HT-29 (cell line): Measurements from ENCODE around the gene TNFAIP8L3. TPM values are rescaled to one million over a fixed set of nuclear protein-coding genes. Genes with fewer than 3 reads are reported as not detected.
A peak's percentile ranks its signal among the peaks of the same experiment; 100 is the strongest.
"Not testable (repeated sequence)": the region's sequence is repeated elsewhere in the genome, so short reads cannot be mapped to it uniquely, and the experiment has no call there.

ENCODE experiments used
- DNase-seq: peaks from one replicate; pipeline ENCODE4 v3.0.0-alpha.2; 2015; ENCODE audit warnings: low spot score
- total RNA-seq: library from RNA; depleted of rRNA; stranded (reverse); fragments of >200 nt; shearing (Covaris generic); gene quantifications from 2 replicates; pipeline ENCODE4 v1.2.3, GENCODE V29; 2014; rRNA removed

TNFAIP8L3 gene
- 1.1 and 3.6 TPM in 2 replicates for total RNA-seq

DNA sequence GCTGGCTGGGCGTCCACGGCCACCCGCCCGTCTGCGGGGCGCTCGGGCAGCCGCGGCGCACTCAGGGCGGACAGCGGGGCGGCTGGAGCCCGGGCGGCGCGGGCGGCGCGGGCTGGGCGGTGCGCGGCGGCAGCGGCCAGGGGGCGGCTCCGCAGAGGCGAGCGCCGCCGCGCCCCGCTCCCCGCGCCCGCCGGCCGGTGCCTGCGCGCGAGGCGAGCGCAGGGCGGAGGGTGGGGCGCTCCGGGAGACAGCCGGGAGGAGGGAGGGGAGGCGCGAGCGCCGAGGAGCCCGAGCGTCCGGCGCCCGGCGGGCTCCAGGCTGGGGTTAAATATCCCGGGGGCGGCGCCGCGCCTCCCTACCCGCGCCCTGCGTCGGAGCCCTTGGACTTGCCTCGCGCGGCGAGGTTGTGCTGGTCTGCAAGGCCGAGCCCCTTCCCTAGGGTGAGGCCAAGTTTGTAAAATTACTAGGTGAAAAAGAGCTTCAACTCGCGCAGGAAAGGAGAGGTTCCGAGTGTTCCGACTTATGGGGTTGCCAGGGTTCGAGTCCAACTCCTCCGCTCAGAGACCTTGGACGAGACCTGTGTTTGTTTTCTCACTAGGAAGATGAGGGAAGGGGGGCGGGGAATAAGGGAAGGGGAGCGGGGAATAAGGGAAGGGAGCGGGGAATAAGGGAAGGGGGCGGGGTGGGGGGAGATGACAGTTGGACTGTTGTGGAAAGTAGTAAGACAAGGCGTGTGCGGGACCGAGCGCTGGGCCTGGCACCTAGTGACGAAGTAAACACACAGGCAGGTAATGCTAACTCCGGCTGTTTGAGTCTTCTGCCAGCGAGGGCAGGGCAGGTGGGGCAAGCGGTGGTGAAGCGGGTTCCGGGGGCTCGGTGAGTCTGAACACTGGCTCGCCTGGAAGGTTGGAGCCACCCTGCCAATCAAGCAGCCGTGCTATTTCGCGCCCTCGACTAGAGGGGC lies at the start of gene TNFAIP8L3:
TNFAIP8L3 (minus strand) TSS at position 301 of the 964 bp plus-strand sequence. CDS start 311 bp downstream, outside the sequence.
- DNase-seq = peak; percentile 47

DNA sequence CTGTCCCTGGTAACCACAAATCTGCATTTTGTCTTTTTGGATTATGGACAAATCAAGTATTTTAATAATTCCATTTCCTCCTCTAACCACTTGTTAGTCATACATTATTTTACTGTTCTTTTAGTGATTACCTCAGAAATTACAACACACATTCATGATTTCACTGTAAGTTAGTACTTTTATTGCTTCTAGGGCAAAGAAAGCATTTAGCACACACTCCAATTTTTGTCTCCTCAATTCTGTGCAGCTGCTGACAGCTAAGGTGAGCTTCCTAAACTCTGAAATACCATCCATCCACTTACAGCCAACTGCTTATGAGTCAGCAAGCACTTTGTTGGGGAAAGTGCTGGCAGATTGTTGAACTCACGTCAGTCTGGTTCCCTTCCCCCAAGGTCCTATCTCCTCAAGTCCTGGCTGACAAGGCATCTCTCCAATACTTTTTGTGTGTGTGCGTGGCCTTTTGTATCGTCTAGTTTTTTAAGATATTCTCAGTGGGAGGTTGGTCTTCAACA lies 49.4 kb upstream of the TNFAIP8L3 start:
- no peak for DNase-seq

DNA sequence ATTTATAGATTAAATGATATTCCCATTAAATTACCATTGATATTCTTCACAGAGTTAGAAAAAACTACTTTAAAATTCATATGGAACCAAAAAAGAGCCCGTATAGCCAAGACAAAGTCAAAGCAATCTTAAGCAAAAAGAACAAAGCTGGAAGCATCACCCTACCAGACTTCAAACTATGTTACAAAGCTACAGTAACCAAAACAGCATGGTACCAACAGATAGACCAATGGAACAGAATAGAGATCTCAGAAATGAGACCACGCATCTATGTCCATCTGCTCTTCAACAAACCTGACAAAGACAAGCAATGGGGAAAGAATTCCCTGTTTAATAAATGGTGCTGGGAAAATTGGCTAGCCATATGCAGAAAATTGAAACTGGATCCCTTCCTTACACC lies 45.6 kb upstream of the TNFAIP8L3 start:
- DNase-seq = not testable (repeated sequence)

DNA sequence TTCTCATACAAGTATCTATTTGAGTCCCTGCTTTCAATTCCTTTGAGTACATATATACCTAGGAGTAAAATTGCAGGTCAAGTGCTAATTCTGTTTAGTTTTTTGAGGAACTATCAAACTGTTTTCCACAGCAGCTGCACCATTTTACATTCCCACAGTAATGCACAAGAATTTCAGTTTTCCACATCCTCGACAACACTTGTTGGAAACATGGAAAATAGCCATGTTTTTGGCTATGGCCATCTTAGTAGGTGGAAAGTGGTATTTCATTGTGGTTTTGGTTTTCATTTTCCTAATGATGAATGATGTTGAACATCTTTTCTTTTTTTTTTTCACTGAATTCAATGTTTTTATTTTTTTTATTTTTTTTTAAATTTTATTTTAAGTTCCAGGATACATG lies 44.4 kb upstream of the TNFAIP8L3 start:
- no peak for DNase-seq

DNA sequence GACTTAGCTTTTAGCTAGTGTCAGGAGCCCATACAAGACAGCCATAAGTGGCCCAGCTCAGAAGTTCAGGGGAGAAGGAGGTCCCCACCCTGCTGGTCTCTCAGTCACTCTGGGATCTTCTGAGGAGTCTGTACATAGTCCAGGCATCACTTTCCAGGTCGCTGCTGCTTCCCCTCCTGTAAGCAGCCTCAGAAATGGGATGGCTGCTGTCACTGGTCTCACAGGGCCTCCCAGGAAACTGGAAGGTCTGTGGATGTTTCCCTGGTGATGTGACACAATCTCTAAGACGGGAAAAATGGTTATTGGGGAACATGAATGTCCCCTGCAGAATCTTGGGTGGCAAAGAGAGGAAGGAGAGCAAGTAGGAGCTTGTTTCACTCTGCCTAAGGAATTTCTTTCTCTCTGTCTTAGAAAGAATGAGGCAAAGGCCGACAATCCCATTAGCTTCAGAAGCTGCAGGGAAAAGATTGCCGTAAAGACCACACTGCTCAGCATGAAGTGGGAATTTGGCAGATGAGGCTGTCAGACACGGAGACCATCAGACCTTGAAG lies 43.2 kb upstream of the TNFAIP8L3 start:
- DNase-seq = no peak

DNA sequence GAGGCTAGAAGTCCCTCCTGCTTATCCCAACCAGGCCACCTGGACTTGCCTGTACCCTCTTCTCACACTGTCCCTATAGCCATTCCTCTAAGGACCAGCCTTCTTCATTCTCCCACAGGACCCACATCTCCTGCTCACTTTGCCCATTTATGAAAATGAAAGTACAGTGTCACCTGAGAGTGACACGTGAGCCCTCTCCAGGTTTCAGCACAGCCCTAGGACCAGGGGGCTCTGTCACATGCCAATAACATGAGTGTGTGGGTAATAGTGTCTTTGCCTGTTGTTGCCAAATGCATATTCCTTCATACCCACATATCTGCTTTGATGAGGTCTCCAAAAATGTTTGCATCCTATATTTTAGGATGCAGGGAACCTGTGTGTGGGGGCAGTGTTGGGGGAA lies 42.3 kb upstream of the TNFAIP8L3 start:
- DNase-seq = no peak

DNA sequence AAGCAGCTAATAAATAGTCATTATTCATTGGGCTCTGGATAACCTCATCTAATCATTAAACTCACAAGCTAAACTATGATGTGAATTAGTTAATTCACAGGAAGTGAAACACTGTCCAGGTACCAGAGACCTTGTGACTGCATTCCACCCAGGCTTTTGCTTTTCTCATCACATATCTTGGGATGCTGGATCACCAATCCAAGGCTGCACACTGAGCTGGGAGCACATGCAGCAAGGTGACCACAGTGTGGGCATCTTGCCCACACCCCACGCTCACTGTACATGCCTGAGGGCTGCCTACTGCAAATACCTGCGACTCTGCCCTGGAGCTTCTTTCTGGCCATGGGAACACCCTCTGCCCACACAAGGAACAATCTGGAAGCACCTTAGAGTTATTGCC lies 40.6 kb upstream of the TNFAIP8L3 start:
- no peak for DNase-seq

DNA sequence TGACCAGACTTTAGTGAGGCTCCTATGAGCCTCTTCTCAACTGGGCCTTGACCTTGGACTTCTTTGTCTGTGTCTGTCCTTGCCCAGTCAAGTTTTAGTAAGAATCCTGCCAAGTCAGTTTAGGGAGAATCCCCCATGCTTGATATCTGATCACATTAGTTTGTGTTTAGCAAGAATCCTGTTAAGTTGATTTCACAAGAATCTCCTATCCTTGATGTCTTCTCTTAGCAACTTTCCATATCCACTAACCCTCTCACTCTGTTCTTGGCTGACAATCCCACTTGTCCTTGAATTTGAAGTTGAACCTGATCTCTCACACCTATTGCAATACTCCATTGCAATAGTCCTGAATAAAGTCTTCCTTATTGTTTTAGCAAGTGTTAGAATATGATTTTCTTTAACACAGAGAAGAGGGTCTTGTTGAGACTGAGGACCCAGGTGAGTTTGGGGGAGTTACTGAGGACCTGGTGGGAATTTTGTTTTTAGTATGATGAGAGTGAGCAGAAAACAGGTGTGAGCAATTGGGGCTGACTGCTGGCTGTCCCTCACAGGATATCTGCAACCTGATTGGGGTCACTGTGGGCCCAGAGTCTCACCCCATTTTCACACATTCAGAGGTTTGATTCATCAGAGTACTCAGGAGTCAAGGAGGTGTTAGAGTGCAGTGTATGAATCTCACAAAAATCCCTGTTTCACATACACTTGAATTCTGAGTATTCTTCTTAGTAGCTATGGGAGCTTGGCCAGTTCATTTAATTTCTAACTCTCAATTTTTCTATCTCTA lies 39.9 kb upstream of the TNFAIP8L3 start:
- DNase-seq = no peak

DNA sequence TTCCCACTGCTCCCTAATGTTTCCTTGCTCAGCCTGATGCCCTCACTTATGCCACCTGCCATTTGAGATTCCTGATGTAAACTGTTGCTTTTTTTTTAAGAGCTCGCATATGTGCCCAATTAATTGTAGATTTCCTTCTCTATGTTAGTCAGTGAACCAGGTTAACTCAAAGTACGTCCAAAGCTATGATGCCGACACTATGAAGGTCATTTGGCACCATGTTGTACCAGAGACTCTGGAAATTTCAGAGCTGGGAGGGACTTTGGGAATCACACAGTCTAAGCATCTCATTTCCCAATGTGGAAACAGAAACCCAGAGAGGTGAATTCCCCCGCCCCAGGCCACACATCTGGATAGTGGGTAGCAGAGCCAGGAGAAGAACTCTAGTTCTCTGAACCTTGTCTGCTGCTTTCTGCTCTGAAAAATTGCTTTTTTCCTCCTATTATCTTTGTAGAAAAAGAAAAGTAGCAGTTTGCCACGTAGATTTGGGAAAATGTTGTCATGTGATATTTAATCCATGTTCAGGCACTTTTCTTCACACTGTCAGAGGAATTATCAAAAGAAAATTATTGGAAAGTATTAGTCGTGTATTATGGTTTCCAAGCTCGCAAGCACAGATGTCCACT lies 38.5 kb upstream of the TNFAIP8L3 start:
- no peak for DNase-seq

DNA sequence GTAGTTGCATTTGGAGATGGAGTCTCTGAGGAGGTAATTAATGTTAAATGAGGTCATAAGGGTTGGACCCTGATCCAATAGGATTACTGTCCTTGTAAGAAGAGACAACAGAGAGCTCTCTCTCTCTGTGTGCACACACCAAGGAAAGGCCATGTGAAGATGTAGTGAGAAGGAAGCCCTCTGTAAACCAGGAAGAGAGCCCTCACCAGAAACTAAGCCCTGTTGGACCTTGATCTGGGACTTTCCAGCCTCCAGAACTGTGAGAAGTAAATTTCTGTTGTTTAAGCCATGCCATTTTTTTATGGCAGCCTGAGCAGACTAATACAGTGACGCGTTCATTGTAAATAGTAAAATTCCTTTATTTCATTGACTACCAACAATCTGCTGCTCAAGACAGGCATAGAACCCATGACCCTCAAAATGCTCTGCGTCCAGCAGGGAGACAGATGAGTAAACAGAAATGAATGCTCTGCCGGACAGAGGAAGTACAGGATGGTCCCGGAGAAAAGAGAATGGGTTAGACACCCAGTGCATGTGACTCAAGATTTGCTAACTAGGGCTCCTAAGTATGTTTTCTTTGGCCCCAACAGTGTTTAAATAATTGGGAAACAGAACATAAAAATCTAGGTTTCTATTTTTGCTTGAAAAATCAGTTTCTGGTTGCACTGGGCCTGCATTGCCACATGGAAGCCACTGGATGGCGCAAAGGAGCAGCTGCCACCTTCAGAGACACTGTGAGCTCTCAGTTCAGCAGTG lies 37.9 kb upstream of the TNFAIP8L3 start:
- DNase-seq = peak; percentile 65

DNA sequence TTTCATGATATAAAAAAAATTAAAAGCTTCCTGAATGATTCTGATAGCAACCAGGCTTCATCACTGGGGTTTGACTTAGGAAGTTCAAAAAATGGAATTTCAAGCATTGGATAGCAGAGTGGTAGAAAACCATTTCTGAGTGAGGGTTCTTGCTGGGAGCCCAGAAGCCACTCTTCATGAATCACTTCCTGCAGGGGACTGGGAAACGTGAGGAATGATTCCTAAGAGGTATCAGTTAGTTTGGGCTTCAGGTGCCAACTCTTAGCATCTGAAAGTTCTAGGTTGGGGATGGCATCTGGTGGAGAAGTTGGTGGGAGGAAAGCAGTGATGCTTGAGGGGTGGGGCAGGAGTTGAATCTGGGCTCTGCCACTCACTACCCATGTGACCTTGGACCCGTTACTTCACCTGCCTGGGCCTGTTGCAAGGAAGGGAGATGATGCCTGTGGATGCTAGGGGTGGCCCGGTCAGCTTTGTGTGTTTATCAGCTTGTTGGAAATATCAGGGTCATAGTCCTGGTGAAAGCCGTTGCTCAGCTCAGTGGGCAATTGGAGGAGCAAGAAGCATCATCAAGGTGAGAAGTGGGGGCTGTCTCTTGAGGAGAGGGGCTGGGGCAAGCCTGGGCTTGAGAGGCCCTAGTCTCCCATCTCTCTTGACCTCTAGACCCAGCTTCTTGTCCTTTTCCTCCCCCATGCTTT lies 37.0 kb upstream of the TNFAIP8L3 start:
- DNase-seq = no peak

DNA sequence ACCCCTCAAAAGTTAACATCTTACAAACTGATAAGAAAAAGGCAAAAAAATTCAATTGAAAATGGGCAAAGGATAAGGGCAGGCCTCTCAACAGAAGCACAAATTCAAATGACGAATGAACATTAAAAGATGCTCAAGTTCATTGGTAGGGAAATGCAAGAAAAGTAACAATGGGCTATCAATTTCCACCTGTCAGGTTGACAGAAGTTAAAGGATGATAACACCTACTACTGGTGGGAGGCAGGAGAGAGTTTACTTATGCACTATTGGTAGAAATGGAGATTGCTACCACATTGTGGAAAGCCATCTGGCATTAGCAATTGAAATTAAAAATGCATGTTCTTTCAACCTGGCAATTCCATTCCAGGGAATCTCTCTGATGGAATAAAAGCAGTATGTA lies 35.6 kb upstream of the TNFAIP8L3 start:
- DNase-seq = no peak

DNA sequence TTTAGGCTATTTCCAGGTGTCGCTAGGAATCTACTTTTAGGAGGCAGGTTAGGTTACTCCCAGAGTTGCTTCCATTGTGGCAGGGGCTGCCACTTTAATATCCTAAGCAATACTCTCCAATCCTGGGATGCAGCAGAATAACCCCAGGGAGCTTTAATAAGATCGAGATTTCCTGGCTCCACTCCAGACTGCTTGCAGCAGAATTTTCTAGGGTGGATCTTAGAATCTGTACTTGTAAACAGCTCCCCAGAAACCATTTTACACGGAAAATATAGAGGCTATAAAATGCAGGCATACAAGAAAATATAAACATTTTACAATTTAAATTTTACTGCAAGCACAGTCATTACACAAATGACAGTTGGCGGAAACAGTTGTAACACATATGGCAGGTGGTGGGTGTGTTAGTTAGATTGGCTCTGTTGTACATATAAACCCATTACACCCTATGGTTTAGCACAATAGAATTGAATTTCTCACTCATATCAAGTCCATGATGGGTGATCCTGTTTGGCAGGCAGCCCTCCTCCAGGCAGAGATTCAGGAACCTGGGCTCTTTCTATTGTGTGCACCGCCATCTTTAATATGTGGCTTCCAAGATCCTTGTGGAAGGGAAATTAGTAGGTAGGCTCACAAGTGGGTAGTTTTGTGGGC lies 35.0 kb upstream of the TNFAIP8L3 start:
- no peak for DNase-seq

DNA sequence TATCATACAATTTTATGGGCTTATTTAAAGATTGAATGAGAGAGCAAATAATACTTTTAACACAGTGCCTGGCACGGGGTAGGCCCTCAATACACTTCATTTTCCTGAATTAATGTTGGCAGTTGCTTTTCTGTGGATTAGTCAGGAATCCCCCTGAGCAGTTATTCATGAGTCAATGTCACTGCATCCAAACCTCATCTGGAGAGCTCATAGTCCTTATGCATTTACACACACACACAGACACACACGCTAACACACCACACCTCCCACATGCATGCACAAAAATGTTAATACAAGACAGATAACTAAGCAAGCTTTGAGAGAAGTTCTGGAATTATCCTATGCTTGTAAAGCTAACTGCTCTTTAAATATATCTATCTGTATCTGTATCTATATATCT lies 34.0 kb upstream of the TNFAIP8L3 start:
- no peak for DNase-seq

DNA sequence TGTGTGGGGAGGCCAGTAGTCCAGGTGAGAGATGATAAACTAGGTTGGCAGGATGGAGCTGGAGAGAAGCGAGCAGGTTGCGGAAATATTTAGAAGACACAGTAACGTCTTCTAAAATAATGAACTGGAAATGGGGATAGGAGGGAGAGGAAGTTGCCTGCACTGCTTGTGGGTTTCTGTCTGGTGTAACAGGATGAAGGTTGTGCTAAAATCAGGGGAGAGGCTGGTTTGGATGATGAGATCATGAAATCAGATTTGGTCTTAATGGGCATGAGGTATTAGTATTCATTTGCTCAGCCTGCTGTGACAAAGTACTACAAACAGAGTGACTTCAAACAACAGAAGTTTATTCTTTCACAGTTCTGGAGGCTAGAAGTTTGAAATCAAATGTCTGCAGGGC lies 32.1 kb upstream of the TNFAIP8L3 start:
- no peak for DNase-seq

DNA sequence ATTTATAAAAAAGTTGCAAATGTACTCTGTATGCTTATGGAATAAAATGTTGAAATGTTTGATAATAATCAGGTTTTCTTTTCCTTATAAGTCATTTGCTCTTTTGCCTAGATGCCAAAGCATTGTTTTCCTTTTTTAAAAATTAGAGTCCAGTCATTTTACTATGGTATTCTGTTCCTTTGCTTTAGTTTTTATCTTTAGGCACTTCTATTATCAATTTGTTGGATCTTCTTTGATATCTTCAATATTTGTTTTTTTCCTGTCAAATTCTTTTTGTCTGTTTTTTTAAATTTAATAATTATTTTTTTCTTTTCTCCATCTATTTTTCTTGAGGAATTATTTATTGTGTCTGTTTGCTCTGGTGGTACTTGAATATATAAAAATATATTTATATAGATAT lies 28.3 kb upstream of the TNFAIP8L3 start:
- DNase-seq = not testable (repeated sequence)

DNA sequence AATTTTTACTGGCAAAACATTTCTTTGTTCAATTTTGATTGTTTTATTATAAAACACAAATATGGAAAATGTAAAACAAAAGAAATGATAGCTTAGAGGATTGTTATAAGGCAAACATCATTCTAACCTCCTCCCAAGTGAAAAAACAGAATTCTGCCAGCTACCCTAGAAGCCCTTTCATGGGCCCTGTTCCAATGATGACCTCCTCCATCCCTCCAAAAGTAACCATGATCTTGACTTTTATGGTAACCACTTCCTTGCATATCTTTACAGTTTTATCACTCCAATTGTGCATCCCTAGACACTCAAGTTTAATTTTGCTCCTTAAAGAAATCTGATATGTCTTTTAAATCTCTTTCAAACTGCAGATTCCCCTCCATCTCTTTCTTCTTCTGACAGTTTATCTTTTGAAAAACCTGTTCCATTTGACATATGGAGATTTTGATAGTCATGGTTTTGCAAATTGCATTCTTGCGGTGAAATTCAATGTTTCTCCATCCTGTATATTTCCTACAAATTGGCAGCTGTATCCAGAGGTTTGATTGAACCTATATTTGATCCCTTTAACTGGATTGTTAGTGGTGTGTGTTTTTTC lies 27.0 kb upstream of the TNFAIP8L3 start:
- no peak for DNase-seq

DNA sequence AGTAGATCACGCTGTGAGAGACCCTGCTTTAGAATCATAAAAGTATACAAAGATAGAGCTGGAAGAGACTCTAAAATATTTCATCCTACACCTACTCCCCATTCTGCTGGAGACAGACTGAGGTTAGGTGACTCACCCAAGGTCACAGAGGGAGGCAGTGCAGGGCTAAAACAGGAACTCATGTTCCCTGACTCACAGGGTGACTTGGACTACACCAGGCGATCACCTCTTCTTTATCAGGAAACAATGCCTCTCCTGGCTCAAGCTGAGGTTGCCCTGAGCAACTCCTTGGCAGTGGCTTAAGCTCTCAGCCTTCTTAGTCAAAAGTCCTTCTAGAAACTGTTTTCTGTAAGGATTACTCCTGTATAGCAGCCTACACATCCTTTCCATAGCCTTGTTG lies 26.4 kb upstream of the TNFAIP8L3 start:
- DNase-seq = peak; percentile 72

DNA sequence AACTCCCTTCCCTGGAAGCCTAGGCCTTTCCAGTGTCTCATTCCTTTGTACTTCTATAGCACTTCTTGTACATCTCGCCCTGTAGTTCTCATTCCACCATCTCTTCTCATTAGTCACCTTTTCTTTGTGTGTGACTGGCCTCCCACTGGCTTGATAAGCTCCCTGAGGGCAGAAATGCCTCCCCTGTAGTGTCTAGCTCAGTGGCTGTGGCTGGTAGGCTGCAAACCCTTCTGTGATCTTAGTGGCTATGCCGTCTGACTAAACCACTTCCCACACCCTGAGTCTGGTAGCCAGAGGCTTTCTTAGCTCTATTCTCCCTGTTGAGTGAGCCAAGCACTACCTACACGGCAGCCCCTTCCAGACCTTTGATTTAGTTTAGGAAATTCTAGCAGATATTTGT lies 24.4 kb upstream of the TNFAIP8L3 start:
- no peak for DNase-seq
